Right lobe of liver (tissue), 4 donors: Measurements from ENCODE around the gene SLC8A1.

Experiments
- CTCF ChIP-seq, 4 donors: fragments of 200-600 bp in 3 of 4; fragments of 450-650 bp in 1 of 4; IDR thresholded peaks; one replicate each; pipeline versions ENCODE4 v1.5.1 to v1.8.0; 2016 to 2022; ENCODE audit warnings: antibody characterized with exemption in 4 of 4, mild to moderate bottlenecking in 2 of 4
- POLR2A ChIP-seq: fragments of 450-650 bp; IDR thresholded peaks from one replicate; pipeline ENCODE4 v1.6.1; 2017; ENCODE audit warnings: antibody characterized with exemption, mild to moderate bottlenecking
- donor health status: DM: no; HTN: no; CAD: no.
- donor health status: DM: no; HTN: no; CAD: no.
- donor health status: DM: no; HTN: yes; CAD: no.

GRCh38 chr2:40370007-40370395 is 81.9 kb downstream of the SLC8A1 start:
- TF ChIP-seq CTCF (IDR thresholded peaks at IDR 0.05), result no peak
- TF ChIP-seq POLR2A, result no peak
